COLO829 (cell line): ENCODE results near the gene NKX2-8.

ENCODE experiments used
- DNase-seq: peaks from one replicate; pipeline ENCODE4 v3.0.0; 2012; ENCODE audit warnings: low spot score

Gene NKX2-8

GRCh38 chr14:36582011-36582873 lies at the start of gene NKX2-8:
Gene NKX2-8, minus strand, starts transcription at chr14:36582614. Its CDS starts 225 bp downstream, at chr14:36582389.
- DNase-seq, result no peak

GRCh38 chr14:36627981-36628380 lies 45.6 kb upstream of the NKX2-8 start:
- no peak for DNase-seq

DNA sequence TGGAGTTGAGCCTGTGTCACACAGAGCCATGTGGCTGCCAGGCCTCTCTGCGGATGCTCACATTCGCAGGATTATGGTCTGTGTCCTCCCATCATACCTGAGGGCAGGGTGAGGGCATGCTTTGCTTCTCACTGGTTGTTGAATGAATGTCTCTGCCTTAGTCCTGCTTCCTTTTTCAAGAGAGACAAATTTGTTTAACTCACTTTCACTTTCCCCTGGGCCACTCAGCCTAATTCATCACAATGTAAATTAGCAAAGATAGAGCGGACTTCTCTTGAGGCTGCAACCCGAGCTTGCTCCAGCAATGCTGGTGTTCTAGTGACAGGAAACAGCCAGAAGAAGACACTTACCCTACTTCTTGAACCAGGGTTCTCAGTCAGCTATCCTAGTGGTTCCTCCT lies 43.7 kb upstream of the NKX2-8 start:
- DNase-seq, result no peak

- DNase-seq, result no peak
Measured at GRCh38 chr14:36625436-36625835, 43.0 kb upstream of the NKX2-8 start.

GRCh38 chr14:36625014-36625413 lies 42.6 kb upstream of the NKX2-8 start:
- DNase-seq, result no peak

GRCh38 chr14:36619853-36620252 lies 37.4 kb upstream of the NKX2-8 start:
- DNase-seq, result no peak

GRCh38 chr14:36619131-36619530 lies 36.7 kb upstream of the NKX2-8 start:
- no peak for DNase-seq

- DNase-seq, result no peak
Measured at GRCh38 chr14:36618641-36619040, 36.2 kb upstream of the NKX2-8 start.

GRCh38 chr14:36617824-36618223 lies 35.4 kb upstream of the NKX2-8 start:
- DNase-seq, result no peak

- DNase-seq, result no peak
Measured at GRCh38 chr14:36605506-36605857, 23.1 kb upstream of the NKX2-8 start.

DNA sequence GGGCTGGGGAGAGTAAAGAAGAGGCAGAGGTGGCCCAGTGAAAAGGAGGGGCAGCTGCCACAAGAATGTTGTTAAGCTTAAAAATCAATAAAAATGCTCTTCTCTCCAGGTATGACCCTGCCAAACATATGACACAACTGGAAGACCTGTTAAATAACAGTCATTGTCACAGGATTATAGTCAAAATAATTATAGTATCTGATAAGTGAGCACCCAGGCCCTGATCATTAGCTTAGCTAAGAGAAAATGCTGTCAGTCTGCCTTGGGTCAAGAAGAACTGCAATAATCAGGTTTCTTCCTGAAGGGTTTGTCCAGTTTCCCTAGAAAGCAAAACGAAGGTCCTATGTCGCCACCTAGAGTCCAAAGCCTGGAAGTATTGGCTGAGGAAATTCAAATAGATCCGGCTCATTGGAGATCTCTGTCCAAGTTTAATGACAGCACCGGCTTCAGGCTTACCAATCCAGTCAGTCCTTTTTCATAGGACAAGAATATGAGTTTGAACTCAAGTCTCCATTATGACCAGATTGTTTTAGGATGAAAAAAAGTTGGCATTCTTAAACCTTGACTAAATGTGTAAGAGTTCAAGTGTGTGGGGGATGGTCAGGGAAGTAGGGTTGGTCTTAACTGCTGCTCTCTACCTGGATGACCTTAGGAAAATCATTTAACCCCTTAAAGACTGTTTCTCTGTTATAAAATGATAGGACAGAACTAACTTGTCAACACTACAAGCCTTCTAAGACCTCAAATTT lies 22.5 kb upstream of the NKX2-8 start:
- DNase-seq, result peak; percentile 87

DNA sequence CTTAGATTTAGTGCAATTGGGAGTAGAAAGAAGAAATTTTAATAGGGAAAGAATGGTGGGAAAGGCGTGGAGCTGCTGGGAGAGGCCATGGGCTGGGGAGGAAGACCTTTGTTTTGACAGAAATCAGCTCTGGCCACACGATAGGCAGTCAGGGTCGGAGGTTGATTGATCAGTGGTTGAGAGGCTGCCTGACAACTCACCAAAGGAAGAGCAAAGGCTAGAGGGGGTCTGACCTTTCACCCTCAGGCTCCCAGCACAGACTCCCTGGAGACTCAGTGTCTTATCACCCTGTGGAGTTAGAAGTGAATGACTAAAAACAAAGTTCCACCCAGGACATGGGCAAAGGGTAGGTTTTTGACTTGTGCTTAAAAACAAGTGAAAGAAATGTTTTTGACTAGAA lies 18.0 kb upstream of the NKX2-8 start:
- no peak for DNase-seq

GRCh38 chr14:36591482-36591881 lies 9.1 kb upstream of the NKX2-8 start:
- no peak for DNase-seq

DNA sequence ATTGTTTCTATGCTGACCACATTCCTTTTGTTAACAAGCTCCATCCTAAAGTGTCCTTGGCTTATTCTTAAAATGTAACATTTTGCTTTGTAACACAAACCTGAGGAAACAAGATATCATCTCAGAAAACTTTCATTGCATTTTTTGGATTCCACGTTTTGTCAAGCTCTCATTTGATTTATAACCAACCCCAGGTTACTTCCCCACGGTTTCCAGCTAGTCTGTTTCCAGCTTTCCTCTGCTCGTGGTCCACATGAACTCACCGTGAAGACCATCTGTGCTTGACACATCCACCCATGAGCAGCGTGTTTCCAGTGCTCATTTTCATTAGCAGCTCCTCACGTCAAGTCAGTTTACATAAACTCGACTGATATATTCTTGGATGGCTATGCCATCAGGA lies 6.4 kb upstream of the NKX2-8 start:
- DNase-seq, result no peak

DNA sequence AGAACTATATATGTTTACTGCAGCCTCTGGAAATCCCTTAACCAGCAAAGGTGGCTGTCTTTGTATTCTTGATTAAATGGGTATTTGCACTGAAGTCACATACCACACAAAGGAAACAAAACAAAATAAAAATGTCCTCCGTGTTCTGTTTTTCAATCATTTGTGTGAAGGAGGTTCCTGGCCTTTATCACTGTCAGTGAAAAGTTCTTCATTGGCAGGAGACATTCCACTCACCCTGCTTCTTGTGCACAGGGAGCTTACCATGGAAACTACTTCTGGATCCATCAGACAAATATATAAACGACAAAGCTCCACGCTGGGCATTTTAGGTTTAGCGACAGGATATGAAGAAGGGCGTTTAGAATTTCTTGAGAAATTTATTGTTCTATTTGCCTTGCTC lies 5.7 kb upstream of the NKX2-8 start:
- no peak for DNase-seq

DNA sequence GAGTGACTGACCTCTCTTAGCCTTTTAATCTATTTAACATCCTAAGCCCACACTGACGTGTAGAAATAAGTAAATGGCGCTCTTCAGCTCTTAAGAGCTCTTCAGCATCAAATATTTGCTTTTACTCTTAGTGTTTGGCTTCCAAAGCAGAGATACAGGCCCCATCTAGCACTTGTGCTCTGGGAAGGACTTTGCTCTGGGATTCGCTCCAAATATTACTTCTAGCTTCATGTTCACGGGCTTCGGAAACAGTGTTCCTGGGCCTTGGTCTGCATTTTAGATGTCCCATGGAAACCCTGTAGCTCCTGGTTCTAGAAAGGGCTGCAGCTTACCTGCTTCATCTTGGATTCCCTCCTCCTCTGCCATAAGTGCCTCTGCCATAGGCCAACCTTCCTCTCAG lies 2.7 kb upstream of the NKX2-8 start:
- no peak for DNase-seq

- no peak for DNase-seq
Measured at GRCh38 chr14:36583893-36584811, 1.7 kb upstream of the NKX2-8 start.

- DNase-seq, result no peak
Measured at GRCh38 chr14:36583242-36583892, 953 bp upstream of the NKX2-8 start.

DNA sequence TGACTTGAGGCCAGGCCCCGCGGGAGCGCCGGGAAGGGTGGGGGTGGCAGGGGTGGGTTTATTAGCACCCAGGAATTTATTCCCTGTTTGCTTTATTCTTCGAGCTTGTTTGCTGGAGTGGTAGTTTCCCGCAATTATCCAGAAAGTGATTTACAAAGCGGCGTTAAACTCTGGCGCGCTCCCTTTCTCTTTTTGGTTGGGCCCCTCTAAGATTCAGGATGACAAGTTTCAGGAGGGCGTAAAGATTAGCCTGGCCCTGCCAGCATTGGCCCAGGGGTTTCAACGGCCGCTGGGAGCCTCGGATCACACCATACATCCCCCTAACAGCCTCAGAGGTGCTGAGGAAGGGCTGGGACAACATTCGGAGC lies 444 bp upstream of the NKX2-8 start:
- DNase-seq, result no peak

- DNase-seq, result no peak
Measured at GRCh38 chr14:36580856-36581831, 1.3 kb downstream of the NKX2-8 start.
